WI38 (cell line): ENCODE results near the gene THSD4.

Experiments used
- H3K4me3 ChIP-seq: 2 replicates; pipeline ENCODE4 v1.5.1; 2011; ENCODE audit warnings: low read depth, mild to moderate bottlenecking, control low read depth, low read length
- TF ChIP-seq, protein P1 (sequence below): IDR thresholded peaks from 2 replicates; pipeline ENCODE4 v1.5.1; 2012; ENCODE audit warnings: low read depth, mild to moderate bottlenecking, control low read depth, low read length

THSD4 gene

DNA sequence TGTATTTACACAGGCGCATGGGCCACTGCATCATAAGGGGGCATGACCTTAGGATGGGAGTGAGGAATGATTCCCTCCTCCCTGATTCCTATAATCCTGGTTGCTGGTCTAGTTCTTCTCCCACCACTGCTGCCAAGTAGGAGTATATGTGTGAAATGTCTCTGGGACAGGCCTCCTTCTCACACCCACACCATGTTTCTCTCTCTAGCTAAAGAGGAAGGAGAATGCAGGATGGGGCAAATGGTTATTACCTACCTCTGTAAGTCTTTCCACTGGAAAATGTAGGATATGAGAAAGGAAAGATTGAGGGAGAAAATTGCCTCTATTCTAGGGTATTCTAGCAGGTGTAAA, 159.2 kb downstream of the THSD4 start:
- TF ChIP-seq, protein P1, sequence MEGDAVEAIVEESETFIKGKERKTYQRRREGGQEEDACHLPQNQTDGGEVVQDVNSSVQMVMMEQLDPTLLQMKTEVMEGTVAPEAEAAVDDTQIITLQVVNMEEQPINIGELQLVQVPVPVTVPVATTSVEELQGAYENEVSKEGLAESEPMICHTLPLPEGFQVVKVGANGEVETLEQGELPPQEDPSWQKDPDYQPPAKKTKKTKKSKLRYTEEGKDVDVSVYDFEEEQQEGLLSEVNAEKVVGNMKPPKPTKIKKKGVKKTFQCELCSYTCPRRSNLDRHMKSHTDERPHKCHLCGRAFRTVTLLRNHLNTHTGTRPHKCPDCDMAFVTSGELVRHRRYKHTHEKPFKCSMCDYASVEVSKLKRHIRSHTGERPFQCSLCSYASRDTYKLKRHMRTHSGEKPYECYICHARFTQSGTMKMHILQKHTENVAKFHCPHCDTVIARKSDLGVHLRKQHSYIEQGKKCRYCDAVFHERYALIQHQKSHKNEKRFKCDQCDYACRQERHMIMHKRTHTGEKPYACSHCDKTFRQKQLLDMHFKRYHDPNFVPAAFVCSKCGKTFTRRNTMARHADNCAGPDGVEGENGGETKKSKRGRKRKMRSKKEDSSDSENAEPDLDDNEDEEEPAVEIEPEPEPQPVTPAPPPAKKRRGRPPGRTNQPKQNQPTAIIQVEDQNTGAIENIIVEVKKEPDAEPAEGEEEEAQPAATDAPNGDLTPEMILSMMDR: no peak
- H3K4me3 ChIP-seq: no peak overlapping the region

DNA sequence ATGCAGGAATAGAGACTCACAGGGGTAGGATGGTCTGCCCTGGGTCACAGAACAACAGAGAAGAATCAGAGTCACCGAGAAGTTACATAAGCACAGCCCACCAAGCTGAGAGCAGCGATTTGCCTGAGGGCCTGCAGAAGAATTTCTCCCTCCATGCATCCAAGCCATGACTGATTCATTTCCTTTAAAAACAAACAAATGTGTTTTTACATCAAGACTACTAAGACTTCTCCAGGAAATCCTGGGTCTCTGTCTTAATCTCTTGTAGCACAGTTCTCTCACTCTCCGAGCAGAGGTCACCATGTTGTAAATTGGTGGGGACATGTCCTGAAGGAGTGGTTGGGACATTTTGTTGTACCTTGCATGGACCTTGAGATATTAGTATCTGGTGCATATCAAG, 159.8 kb downstream of the THSD4 start:
- TF ChIP-seq, protein P1: no peak
- H3K4me3 ChIP-seq: no peak overlapping the region

DNA sequence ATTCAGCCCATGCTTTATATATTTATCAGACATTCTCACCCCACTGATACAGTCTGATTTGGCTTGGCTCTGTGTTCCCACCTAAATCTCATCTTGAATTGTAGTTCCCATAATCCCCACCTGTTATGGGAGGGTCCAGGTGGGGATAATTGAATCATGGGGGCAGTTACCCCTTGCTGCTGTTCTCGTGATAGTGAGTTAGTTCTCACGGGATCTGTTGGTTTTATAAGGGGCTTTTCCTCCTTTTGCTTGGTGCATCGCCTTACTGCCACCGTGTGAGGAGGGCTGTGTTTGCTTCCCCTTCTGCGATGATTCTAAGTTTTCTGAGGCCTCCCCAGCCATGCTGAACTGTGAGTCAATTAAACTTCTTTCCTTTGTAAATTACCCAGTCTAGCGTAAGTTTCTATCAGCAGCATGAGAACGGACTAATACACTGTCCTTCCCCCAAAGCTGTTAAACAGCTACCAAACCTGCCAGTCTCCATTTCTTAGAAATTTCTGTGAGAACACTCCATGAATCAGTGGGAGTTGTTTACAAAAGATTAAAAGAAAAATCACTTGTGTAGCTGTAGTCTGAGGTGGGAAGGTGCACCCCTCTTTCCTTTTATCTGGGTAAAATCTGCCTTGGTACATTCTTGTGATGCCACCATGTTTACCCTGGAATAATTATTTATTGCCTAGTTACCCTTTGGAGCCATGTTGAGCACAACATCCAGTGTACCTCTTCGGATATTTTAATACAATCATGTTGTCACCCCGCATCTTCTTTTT, 160.5 kb downstream of the THSD4 start:
- H3K4me3 ChIP-seq: no peak overlapping the region

DNA sequence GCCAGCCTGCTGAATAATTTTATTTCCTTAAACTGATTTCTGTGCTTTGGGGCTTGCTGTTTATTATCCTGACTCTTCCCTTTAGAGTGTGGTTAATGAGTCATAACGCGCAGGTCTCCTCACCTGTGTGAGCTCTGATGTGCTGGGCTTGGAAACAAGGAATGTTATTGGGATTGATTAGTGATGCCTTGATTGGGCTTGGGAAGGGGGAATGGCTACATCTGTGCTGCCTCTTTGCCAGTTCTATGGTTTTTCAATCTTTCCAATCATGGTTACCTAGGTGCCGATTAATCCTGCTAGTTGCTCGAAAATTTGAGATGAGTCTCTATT, 161.0 kb downstream of the THSD4 start:
- H3K4me3 ChIP-seq: no peak overlapping the region
- TF ChIP-seq, protein P1: no peak

More for the DNA sequence above, 160.5 kb downstream of the THSD4 start:
- TF ChIP-seq, protein P1: no peak

DNA sequence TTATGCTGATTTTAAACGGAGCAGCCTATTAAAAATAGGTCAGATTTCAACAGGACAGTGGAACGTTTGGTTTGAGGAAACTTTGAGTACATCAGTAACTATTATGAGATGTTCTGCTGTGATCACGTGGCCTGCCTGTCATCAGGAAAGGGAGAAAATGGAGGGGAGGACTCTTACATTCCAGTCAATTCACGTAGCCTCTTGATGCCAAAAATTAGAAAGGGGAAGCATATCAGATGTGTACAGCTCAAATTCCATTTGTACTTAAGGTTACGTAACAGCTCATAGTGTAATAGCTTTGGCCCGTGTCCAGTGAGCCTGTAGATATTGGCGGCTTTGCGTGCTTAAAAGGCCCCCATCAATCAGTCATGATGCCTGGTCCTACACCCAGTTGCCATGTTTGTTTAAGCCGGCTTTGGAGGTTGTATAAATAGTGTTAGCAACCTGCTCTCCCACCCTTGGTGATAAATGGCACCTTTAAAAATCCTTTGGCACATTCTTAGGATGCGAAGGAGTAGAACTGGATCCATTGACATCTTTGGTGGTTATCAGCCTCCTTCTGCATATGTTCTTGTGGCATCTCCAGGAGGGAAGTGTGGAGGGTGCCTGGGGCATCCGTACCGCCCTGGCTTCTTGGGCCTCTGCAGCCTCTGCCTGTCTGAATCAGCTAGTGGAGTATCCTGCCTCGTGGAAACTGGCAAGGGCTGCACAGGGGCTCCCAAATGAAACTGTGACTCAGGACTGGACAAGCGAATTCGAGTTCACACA, 163.9 kb downstream of the THSD4 start:
- TF ChIP-seq, protein P1: no peak
- H3K4me3 ChIP-seq: no peak overlapping the region

DNA sequence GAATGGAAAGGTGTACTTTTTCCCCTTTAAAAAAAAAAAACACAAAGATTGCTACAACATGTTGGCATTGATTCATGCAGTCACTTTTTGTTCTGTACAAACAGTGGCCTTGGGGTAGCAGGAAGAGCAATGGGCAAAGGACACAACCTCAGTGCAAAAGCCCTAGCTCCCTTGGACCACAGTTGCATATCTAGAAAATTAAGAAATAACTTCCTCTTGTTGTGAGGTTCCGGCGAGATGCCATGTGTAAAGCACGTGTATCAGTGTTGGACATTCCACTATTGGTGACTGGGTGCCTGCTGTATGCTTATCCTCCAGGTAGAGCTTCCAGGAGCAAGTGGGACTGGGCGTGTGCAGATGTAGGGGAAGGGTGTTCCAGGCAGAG, 164.5 kb downstream of the THSD4 start:
- no peak overlapping the region for H3K4me3 ChIP-seq
- TF ChIP-seq, protein P1: no peak

DNA sequence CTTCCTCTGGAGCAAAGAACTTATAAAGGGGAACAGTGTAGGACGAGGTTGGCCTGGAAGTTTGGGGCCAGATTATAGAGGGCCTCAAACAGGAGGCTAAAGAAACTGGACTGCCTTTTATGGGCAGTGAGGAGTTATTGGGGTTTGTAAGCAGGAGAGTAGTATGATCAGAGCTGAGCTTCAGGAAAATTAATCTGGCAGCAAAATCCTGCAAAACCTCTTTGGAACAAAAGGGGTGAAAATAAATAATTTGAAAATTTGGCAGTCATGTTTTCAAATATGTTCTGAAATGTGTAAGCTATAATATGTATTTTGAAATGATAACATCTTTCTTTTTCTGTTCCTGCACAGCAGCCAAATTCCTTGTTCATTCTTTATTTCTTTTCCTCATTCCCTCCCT, 164.9 kb downstream of the THSD4 start:
- TF ChIP-seq, protein P1: no peak
- no peak overlapping the region for H3K4me3 ChIP-seq
